GM21529 (cell line): ENCODE data around the gene CRNKL1.

ENCODE experiments used
- ATAC-seq: cut with Tn5 transposase; IDR thresholded peaks from one replicate; pipeline ENCODE4 v1.9.1; 2021; ENCODE audit not compliant: unreplicated experiment

CRNKL1 gene

DNA sequence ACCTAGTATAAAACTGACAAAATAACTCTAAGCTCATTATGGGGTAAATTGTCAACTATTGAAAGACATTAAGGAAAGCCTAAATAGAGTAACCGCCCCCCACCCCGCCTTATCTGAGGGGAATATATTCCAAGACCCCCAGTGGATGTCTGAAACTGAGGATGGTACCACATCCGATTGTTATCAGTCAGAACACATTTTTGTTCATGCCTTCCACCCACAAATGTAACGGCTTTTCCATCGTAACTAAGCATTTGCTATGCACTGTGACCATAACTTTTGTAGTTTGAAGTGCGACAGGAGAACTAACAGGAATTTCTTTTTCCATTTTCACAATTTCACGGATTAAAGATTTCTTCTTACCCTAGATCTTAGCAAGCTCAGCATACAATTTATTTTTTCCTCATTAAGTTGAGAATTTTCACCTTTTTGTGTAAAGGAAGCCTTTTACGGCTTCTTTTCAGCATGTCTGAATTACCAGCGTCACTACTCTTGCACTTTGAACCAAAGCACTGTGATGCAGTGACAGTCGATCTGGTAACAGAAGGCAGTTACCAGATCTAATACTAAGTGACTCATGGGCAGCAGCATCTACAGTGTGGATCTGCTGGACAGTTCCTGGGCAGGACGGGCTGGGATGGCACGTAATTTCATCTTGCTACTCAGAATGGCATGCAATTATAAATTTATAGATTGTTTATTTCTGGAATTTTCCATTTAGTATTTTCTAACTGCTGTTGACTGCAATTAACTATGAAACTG is 11.9 kb upstream of the CRNKL1 start:
- no peak for ATAC-seq

DNA sequence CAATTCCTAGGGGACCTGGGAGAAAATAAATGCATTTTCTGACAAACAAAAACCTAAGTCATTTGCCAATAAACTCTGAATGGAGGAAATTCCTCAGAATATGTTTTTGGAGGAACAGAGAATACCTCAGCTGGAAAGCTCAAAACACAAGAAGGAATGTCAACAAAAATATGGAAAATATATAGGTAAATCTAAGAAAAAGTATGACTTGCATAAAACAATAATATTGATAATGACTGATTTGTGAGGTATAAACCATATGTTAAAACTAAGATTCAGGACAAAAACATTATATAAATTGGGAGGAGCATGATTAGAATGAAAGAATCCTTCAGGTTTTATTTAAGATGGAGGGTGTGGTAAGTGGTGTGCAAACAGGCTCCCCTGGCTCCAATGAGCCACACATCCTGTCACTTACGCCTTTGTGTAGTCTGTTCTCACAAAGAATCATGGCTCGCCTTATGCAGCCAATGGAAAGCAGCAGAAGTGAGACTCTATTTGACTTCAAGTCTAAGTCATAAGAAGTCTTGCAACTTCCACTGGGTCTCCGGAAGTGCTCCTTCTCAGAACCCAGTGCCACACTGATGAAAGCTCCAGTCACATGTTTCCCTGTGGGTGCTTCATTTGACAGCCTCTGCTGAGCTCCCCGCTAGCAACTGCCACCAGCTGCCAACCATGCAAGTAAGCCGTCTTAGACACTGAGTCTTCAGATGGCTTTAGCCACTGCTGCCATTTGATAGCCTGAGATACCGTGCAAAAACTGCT is 8.2 kb upstream of the CRNKL1 start:
- ATAC-seq = no peak

GRCh38 chr20:20051767-20052073 is 546 bp downstream of the CRNKL1 start:
- ATAC-seq = peak; percentile 0

DNA sequence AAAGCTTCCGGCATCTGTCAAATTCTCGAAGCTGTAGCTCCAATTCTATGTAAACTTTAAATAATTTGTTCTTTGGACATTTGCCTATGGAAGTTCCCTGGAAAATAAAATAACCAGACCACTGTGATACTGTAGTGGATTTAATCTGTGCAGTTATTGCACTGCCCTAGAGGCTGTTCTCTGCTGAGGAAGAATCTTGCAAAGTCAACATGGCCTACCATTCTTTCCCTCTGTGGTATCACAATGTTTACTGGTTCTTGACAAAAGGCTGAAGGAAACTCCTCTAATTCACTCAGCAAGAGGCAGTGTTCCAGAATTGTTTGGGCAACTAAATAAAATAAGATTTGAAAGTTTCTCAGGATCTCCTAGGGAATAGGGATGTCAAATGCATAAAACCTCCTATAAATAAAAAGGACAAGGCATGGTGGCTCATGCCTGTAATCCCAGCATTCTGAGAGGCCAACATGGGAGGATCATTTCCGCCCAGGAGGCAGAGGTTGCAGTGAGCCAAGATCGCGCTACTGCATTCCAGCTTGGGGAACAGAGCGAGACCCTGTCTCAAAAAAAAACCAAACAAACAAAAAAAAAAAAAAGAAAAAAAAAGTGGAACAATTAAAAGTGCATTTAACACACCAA is 12.4 kb downstream of the CRNKL1 start:
- no peak for ATAC-seq

GRCh38 chr20:20038586-20038985 is 13.7 kb downstream of the CRNKL1 start:
- ATAC-seq = no peak

- ATAC-seq = no peak
Measured at GRCh38 chr20:20037960-20038359, 14.3 kb downstream of the CRNKL1 start.

DNA sequence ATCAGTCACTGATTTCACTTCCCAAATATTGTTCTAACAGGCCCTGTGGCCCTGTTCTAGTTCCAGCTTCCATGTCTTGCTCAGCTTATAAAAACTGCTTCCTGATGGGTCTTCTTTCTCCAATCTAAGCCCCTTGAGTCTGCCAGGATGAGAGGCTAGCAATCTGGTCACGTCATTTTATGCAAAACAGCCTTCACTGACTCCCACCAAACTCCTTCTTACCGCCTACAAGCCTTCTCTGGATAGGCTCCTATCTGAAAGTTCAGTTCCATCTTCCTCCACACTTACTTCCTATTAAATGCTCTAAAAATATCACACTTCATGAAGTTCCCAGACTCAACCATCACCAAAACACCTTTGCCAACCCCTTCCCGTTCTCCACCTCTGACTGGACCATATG is 15.5 kb downstream of the CRNKL1 start:
- no peak for ATAC-seq

GRCh38 chr20:20034486-20034885 is 17.8 kb downstream of the CRNKL1 start:
- no peak for ATAC-seq

DNA sequence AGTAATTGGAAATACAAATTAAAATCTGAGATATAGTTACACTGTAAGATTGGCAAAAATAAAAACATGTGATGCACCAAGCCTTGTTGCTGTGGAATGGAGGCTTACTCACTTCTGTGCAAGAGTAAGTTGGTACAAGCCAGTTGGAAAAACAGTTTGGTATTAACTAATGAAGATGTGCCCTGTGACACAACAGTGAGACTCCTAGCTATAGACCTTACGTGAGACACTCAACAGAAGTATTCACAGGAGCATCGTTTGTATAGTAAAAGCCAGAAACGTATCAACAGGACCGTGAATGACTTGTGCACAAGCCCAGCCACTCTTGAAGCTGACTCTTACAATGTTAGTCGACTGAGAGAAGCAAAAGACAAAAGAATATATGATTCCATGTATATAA is 20.5 kb downstream of the CRNKL1 start:
- no peak for ATAC-seq

- ATAC-seq = no peak
Measured at GRCh38 chr20:20027284-20027683, 25.0 kb downstream of the CRNKL1 start.

DNA sequence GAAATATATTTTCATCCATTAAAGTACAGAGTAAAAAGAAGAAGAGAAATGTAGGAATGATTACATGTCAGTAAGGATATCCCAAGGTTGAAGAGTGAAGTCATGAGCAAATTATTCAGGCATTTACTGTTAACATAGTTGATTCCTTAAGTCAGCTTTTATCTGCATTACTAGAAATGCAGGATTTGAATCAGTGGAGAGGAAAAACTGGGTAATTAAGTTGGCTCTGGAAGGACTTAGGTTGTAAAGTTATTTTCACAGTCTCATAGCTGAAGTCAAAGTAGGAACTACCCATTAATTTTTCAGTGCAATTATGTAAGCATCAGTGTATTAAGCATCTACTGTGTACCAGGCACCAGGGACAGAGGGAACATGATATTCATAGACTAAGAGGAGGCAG is 27.3 kb downstream of the CRNKL1 start:
- no peak for ATAC-seq

- ATAC-seq = no peak
Measured at GRCh38 chr20:20023395-20023794, 28.9 kb downstream of the CRNKL1 start.

- peak; percentile 75 for ATAC-seq
Measured at GRCh38 chr20:20022498-20022897, 29.8 kb downstream of the CRNKL1 start.

DNA sequence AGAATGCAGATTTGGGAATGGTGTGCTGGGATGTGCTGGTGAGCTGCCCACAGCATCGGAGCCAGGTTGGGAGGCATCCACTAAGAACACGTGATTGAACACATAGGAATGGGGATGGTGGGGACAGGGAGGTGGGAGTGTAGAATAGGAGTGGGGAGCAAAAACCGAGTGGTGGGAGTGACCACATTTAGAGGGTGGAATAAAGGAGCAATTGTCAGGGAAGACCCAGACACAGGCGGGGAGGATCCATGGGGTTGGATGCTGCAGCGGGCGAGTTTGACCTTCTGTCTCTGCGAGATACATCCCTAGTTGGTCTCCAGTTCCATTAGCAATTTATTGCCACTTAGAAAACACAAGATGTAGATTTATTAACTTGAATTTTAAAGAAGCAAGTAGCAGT is 30.4 kb downstream of the CRNKL1 start:
- no peak for ATAC-seq

DNA sequence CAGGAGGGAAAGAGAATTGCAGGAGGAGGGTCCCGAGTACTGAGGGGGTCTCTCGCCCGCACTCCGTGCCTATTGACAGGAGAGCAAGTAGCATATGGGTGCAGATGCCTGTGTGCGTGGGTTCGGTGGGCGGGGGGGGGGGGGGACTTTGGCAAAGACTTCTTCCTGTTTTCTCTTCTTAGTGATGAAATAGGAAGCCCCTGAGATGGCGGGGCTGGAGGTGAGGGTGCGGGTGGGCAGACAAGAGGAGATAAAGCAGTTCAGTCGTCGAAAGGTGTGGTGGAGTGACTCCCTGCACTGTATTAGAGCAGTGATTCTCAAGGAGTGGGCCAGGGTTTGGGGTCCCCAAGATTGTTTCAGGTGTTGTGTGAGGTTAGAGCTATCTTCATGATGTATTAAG is 31.4 kb downstream of the CRNKL1 start:
- no peak for ATAC-seq

GRCh38 chr20:20019123-20019522 is 33.1 kb downstream of the CRNKL1 start:
- ATAC-seq = no peak

GRCh38 chr20:20018366-20018765 is 33.9 kb downstream of the CRNKL1 start:
- ATAC-seq = no peak

GRCh38 chr20:20017844-20018185 is 34.5 kb downstream of the CRNKL1 start:
- peak; percentile 3 for ATAC-seq

- peak; percentile 98 for ATAC-seq
Measured at GRCh38 chr20:20017001-20017843, 35.0 kb downstream of the CRNKL1 start, which contains the start of gene NAA20. Gene NAA20 (plus strand): TSS chr20:20017362. CDS start chr20:20017397, 35 bp downstream.

- no peak for ATAC-seq
Measured at GRCh38 chr20:20014659-20015058, 37.6 kb downstream of the CRNKL1 start.

DNA sequence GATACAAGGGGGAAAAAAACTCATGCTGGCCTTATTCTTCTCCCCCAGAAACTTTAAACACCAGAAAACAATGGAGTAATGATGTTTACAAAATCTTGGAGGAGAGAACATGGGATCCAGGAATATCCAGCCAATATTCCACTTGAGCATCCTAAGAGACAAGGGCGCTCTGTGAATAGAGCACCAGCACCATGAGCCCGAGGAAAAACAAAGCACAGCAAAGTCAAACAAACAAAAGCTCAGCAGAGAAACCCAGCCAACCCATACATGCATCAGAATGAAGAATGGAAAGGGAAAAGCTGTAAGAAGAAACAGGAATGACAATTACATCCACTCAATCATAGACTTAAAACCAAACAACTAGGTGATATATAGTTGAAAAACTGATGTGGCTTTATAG is 39.7 kb downstream of the CRNKL1 start:
- ATAC-seq = no peak
